Measurements from ENCODE around the gene RRBP1. TPM values are rescaled to one million over a fixed set of nuclear protein-coding genes. Genes with fewer than 3 reads are reported as not detected.
A peak's percentile ranks its signal among the peaks of the same experiment; 100 is the strongest.

RRBP1 gene
- total and polyA plus RNA-seq, 2 of the 4 experiments (the other 2 are of a cell fraction): 90.2 to 136 TPM

GRCh38 chr20:17678886-17679285 lies 3.2 kb downstream of the RRBP1 start:
- Histone ChIP-seq H3K27ac (ENCODE audit: insufficient read depth, low read length) (no peak overlapping the region), H2BK20ac (ENCODE audit: low read depth, low read length) (no peak overlapping the region), H3K4ac (ENCODE audit: low read depth, low read length) (no peak overlapping the region), H4K5ac (ENCODE audit: low read depth, low read length) (no peak overlapping the region), H3K79me1 (ENCODE audit: low read depth in 1 of 2, low read length in 2 of 2) (peaks cover 4 to 56% of the 10 kb centered on the region in 2 experiments; a peak in 2 of 4 replicates), H2BK15ac (ENCODE audit: low read depth, low read length) (no peak overlapping the region), H4K8ac (ENCODE audit: low read depth in 2 of 2, low read length in 2 of 2) (no peak overlapping the region), H3K4me3 (ENCODE audit: insufficient read depth, low read depth, low read length) (no peak overlapping the region), H4K91ac (ENCODE audit: insufficient read depth, low read depth, low read length) (no peak overlapping the region), H3K9me3 (ENCODE audit: control insufficient read depth, insufficient read depth, low read length) (no peaks in the 10 kb centered on the region), H3K4me2 (ENCODE audit: low read depth, low read length) (no peak overlapping the region), H2AK5ac (ENCODE audit: low read depth, low read length) (no peak overlapping the region), H2AK9ac (replicated peaks; ENCODE audit: low read depth, low read length, poor library complexity) (no peak overlapping the region), H4K20me1 (ENCODE audit: insufficient read depth, low read length) (peaks cover 71% of the 10 kb centered on the region), H3K18ac (ENCODE audit: low read depth, low read length) (no peak overlapping the region), H3K36me3 (ENCODE audit: control insufficient read depth, insufficient read depth, low read length) (peaks cover 37% of the 10 kb centered on the region), H3K14ac (replicated peaks; ENCODE audit: low read depth, low read length) (no peak overlapping the region), H2BK120ac (ENCODE audit: low read depth, low read length) (no peak overlapping the region), H3K9me1 (ENCODE audit: insufficient read depth, low read length) (peaks cover 44% of the 10 kb centered on the region), H3K23ac (ENCODE audit: low read depth, low read length) (no peak overlapping the region), H3K4me1 (ENCODE audit: control insufficient read depth, insufficient read depth, low read length) (peaks cover 37% of the 10 kb centered on the region), H2BK5ac (ENCODE audit: low read depth, low read length, poor library complexity, severe bottlenecking) (peak overlapping the region; percentile 10), H3K56ac (ENCODE audit: extremely low read depth, insufficient read depth, low read length) (no peak overlapping the region), H2AFZ (replicated peaks; ENCODE audit: low read length, poor library complexity) (no peak overlapping the region), H3K9ac (ENCODE audit: low read depth, low read length) (no peak overlapping the region), H3K27me3 (ENCODE audit: control insufficient read depth, insufficient read depth, low read length) (no peaks in the 10 kb centered on the region)
- intact Hi-C loops (cut with micrococcal nuclease): no loop called here
- no peak for DNase-seq
- TF ChIP-seq RCOR1 (IDR thresholded peaks at IDR 0.05; ENCODE audit: insufficient replicate concordance, low read length): no peak
- no peak for TF ChIP-seq FOS (IDR thresholded peaks at IDR 0.05; ENCODE audit: low read depth, low read length)
- TF ChIP-seq, protein P1, sequence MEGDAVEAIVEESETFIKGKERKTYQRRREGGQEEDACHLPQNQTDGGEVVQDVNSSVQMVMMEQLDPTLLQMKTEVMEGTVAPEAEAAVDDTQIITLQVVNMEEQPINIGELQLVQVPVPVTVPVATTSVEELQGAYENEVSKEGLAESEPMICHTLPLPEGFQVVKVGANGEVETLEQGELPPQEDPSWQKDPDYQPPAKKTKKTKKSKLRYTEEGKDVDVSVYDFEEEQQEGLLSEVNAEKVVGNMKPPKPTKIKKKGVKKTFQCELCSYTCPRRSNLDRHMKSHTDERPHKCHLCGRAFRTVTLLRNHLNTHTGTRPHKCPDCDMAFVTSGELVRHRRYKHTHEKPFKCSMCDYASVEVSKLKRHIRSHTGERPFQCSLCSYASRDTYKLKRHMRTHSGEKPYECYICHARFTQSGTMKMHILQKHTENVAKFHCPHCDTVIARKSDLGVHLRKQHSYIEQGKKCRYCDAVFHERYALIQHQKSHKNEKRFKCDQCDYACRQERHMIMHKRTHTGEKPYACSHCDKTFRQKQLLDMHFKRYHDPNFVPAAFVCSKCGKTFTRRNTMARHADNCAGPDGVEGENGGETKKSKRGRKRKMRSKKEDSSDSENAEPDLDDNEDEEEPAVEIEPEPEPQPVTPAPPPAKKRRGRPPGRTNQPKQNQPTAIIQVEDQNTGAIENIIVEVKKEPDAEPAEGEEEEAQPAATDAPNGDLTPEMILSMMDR (conservative IDR thresholded peaks at IDR 0.05; ENCODE audit: low read depth, low read length): no peak
- TF ChIP-seq MAZ (IDR thresholded peaks at IDR 0.05; ENCODE audit: borderline replicate concordance, low read depth, low read length): no peak
- no peak for TF ChIP-seq SMC3 (IDR thresholded peaks at IDR 0.05; ENCODE audit: low read depth, low read length)
- TF ChIP-seq USF2 (IDR thresholded peaks at IDR 0.05; ENCODE audit: low read depth, low read length): no peak
- TF ChIP-seq BHLHE40 (IDR thresholded peaks at IDR 0.05; ENCODE audit: low read depth, low read length): no peak
- TF ChIP-seq RAD21 (IDR thresholded peaks at IDR 0.05; ENCODE audit: low read length): no peak
- TF ChIP-seq POLR2A (IDR thresholded peaks at IDR 0.05; ENCODE audit: low read depth, low read length): no peak
- TF ChIP-seq MAFK (IDR thresholded peaks at IDR 0.05; ENCODE audit: low read depth, low read length): no peak
- no peak for TF ChIP-seq ELK1 (IDR thresholded peaks at IDR 0.05; ENCODE audit: borderline replicate concordance, low read depth, low read length)
- no peak for TF ChIP-seq CHD1 (IDR thresholded peaks at IDR 0.05; ENCODE audit: low read depth, low read length)
- TF ChIP-seq CEBPB (IDR thresholded peaks at IDR 0.05; ENCODE audit: low read depth, low read length): no peak
- no peak for TF ChIP-seq NFE2L2 (IDR thresholded peaks at IDR 0.05; ENCODE audit: low read depth, low read length)
- TF ChIP-seq MXI1 (IDR thresholded peaks at IDR 0.05; ENCODE audit: borderline replicate concordance, low read depth, low read length): no peak
- BruUV-seq (replicated peaks): no TSS peak
- in situ Hi-C loops (cut with MboI; ENCODE audit: low sequenced_read_pairs): loop anchor here (5.0 kb wide), 1 partner anchor 218 kb away; no protein-coding TSS in a partner anchor
- no peak for ATAC-seq (ENCODE audit: low read depth)
- ChIA-PET POLR2A (ENCODE audit: unreplicated experiment) (no interaction called here), CTCF (interaction anchor here (0.8 kb wide), 1 partner anchor 24 kb away, joined by 3 read pairs; no protein-coding TSS in a partner anchor)
- no CpG with 5 or more reads among the region's 3 CpGs for WGBS, 2 experiments (ENCODE audit: extremely low coverage in 2 of 2, insufficient read length in 1 of 2)
- dilution Hi-C loops (cut with HindIII; ENCODE audit: low sequenced_read_pairs, unreplicated experiment): no loop called here
